Natural killer cell treated with Interleukin-12 subunit alpha and Interleukin-12 subunit beta and Interleukin-15 and Interleukin-18, amount 100 ng/mL, for 72 hours (primary cell): ENCODE measurements around the gene BPGM. TPM values are rescaled to one million over a fixed set of nuclear protein-coding genes. Genes with fewer than 3 reads are reported as not detected.

Source experiments
- ATAC-seq, 2 donors: fragments of 150-1000 bp; cut with Tn5 transposase in 1 of 2; sonication (Bioruptor Pico), chemical (Tn5 transposase) in 1 of 2; 2 replicates each; pipeline ENCODE4 v1.10.0; 2021
- DNase-seq: peaks from one replicate; pipeline ENCODE4 v3.0.0; 2022; ENCODE audit warnings: low spot score
- H3K27ac Mint-ChIP-seq, 2 donors: 1 replicate in 1 of 2; 2 replicates in 1 of 2; pipeline ENCODE4 v1.8.0; 2022; ENCODE audit warnings: mixed read lengths in 2 of 2, mild to moderate bottlenecking in 1 of 2, moderate library complexity in 1 of 2
- H3K27me3 Mint-ChIP-seq, 2 donors: 1 replicate in 1 of 2; 2 replicates in 1 of 2; pipeline ENCODE4 v1.8.0; 2022; ENCODE audit warnings: mixed read lengths in 2 of 2
- H3K36me3 Mint-ChIP-seq: one replicate; pipeline ENCODE4 v1.8.0; 2022; ENCODE audit warnings: mixed read lengths
- H3K4me1 Mint-ChIP-seq, 2 donors: 1 replicate in 1 of 2; 2 replicates in 1 of 2; pipeline ENCODE4 v1.8.0; 2022; ENCODE audit warnings: low read depth in 2 of 2, mixed read lengths in 2 of 2, mild to moderate bottlenecking in 1 of 2
- H3K4me3 Mint-ChIP-seq: one replicate; pipeline ENCODE4 v1.8.0; 2022; ENCODE audit warnings: mixed read lengths
- H3K9me3 Mint-ChIP-seq: 2 replicates; pipeline ENCODE4 v1.8.0; 2022; ENCODE audit warnings: mixed read lengths
- total RNA-seq, 2 donors: library from RNA; stranded (reverse); gene quantifications; one replicate each; pipeline ENCODE4 v1.2.3, GENCODE V29; 2022

The BPGM gene
- total RNA-seq, 2 donors from 2014 or later, result 30.2 to 68.1 TPM

- H3K9me3 Mint-ChIP-seq, result no peaks in the 10 kb centered on the region
- DNase-seq (no peak), ATAC-seq (no peak)
Measured at GRCh38 chr7:134699021-134699818, 52.6 kb downstream of the BPGM start.

GRCh38 chr7:134699899-134700298, 53.2 kb downstream of the BPGM start:
- Mint-ChIP-seq H3K4me1 (peaks cover 0 to 2% of the 10 kb centered on the region in 2 donors), H3K27me3 (peaks cover 4 to 9% of the 10 kb centered on the region in 2 donors), H3K4me3 (no peak overlapping the region), H3K9me3 (no peaks in the 10 kb centered on the region), H3K27ac (no peak overlapping the region), H3K36me3 (no peaks in the 10 kb centered on the region)
- ATAC-seq, result no peak
- DNase-seq, result no peak

More at GRCh38 chr7:134699021-134699818, 52.6 kb downstream of the BPGM start:
- Mint-ChIP-seq H3K36me3 (no peaks in the 10 kb centered on the region), H3K4me1 (peaks cover 0 to 2% of the 10 kb centered on the region in 2 donors), H3K27me3 (peaks cover 3 to 9% of the 10 kb centered on the region in 2 donors), H3K4me3 (no peak overlapping the region), H3K27ac (no peak overlapping the region)

DNA sequence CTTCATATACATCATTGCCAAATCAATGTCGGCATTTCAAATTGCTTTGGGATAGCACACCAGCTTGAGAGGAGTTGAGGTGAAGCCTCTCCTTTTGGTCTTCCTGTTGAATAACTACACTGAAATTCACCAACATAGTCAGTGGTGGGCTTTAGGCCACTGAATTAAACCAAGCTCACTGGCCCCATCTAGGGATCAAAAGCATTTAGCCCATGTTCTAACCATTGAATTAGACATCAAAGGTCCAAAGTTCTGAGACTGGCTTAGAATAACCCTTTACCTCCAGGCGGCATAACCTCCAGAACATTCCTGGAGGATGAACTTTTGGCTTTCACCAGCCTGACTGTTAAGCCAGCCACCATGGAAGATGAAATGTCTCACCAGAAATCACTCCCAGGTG, 54.6 kb downstream of the BPGM start:
- Mint-ChIP-seq H3K4me3 (no peak overlapping the region), H3K36me3 (no peaks in the 10 kb centered on the region), H3K4me1 (peaks cover 0 to 2% of the 10 kb centered on the region in 2 donors), H3K27me3 (peaks cover 5 to 9% of the 10 kb centered on the region in 2 donors), H3K27ac (no peak overlapping the region), H3K9me3 (no peaks in the 10 kb centered on the region)
- no peak for ATAC-seq
- DNase-seq, result no peak

GRCh38 chr7:134702366-134703240, 56.0 kb downstream of the BPGM start:
- H3K4me3 Mint-ChIP-seq, result no peak overlapping the region
- no peaks in the 10 kb centered on the region for H3K36me3 Mint-ChIP-seq
- peak overlapping the region in 1 of 2 donors; percentile 41 for H3K27ac Mint-ChIP-seq
- H3K27me3 Mint-ChIP-seq, result peaks cover 5 to 9% of the 10 kb centered on the region in 2 donors
- ATAC-seq (no peak), DNase-seq (no peak)
- H3K9me3 Mint-ChIP-seq, result no peaks in the 10 kb centered on the region
- H3K4me1 Mint-ChIP-seq, result peaks cover 0 to 2% of the 10 kb centered on the region in 2 donors

- H3K27me3 Mint-ChIP-seq, result peaks cover 5 to 9% of the 10 kb centered on the region in 2 donors
- no peak for ATAC-seq
- no peak for DNase-seq
- no peaks in the 10 kb centered on the region for H3K9me3 Mint-ChIP-seq
- no peak overlapping the region for H3K4me3 Mint-ChIP-seq
- no peaks in the 10 kb centered on the region for H3K36me3 Mint-ChIP-seq
- peak overlapping the region in 1 of 2 donors; percentile 41 for H3K27ac Mint-ChIP-seq
- H3K4me1 Mint-ChIP-seq, result peaks cover 0 to 2% of the 10 kb centered on the region in 2 donors
Measured at GRCh38 chr7:134703241-134703594, 56.6 kb downstream of the BPGM start.

- Mint-ChIP-seq H3K9me3 (no peaks in the 10 kb centered on the region), H3K36me3 (no peaks in the 10 kb centered on the region), H3K27me3 (peaks cover 5 to 9% of the 10 kb centered on the region in 2 donors), H3K4me3 (no peak overlapping the region), H3K27ac (no peak overlapping the region), H3K4me1 (peaks cover 0 to 2% of the 10 kb centered on the region in 2 donors)
- DNase-seq (no peak), ATAC-seq (no peak)
Measured at GRCh38 chr7:134703782-134704181, 57.1 kb downstream of the BPGM start.

GRCh38 chr7:134704827-134705226, 58.2 kb downstream of the BPGM start:
- H3K27me3 Mint-ChIP-seq, result peaks cover 5 to 9% of the 10 kb centered on the region in 2 donors
- H3K4me3 Mint-ChIP-seq, result no peak overlapping the region
- ATAC-seq (no peak), DNase-seq (no peak)
- H3K4me1 Mint-ChIP-seq, result peaks cover 0 to 2% of the 10 kb centered on the region in 2 donors
- no peaks in the 10 kb centered on the region for H3K9me3 Mint-ChIP-seq
- H3K36me3 Mint-ChIP-seq, result no peaks in the 10 kb centered on the region
- no peak overlapping the region for H3K27ac Mint-ChIP-seq

- Mint-ChIP-seq H3K9me3 (no peaks in the 10 kb centered on the region), H3K27ac (peak overlapping the region in 1 of 2 donors; percentile 47), H3K27me3 (peaks cover 5 to 9% of the 10 kb centered on the region in 2 donors), H3K36me3 (no peaks in the 10 kb centered on the region), H3K4me1 (peaks cover under 1 to 3% of the 10 kb centered on the region in 2 donors), H3K4me3 (no peak overlapping the region)
- DNase-seq, result no peak
- ATAC-seq, result no peak
Measured at GRCh38 chr7:134705716-134706115, 59.1 kb downstream of the BPGM start.

DNA sequence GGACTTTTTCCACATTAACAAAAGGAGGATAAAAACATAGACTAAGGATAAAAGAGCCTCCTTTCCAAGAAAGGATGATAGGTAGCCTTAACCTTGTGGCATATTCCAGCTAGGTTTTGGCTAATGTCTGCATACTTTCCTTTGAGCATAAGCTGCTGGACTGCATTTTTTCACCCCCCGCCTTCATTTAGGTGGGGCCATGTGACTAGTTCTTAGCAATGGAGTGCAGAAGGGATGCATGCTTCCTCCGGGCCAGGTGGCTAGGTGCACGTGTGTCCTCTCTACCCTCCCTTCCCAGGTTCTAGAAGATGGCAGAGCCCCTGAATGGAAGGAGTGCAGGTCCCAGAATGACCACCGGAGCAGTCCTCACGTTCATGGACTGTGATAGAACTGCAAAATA, 59.8 kb downstream of the BPGM start:
- H3K4me1 Mint-ChIP-seq, result peaks cover 7% of the 10 kb centered on the region in 2 donors
- peaks cover 5 to 10% of the 10 kb centered on the region in 2 donors for H3K27me3 Mint-ChIP-seq
- DNase-seq, result no peak
- H3K4me3 Mint-ChIP-seq, result no peak overlapping the region
- H3K9me3 Mint-ChIP-seq, result no peaks in the 10 kb centered on the region
- peak overlapping the region in 1 of 2 donors; percentile 47 for H3K27ac Mint-ChIP-seq
- no peaks in the 10 kb centered on the region for H3K36me3 Mint-ChIP-seq
- ATAC-seq, result no peak

- no peaks in the 10 kb centered on the region for H3K9me3 Mint-ChIP-seq
- peak overlapping the region in 1 of 2 donors; percentile 62 for H3K27ac Mint-ChIP-seq
- H3K4me1 Mint-ChIP-seq, result peaks cover 7 to 11% of the 10 kb centered on the region in 2 donors
- DNase-seq (no peak), ATAC-seq (no peak)
- no peaks in the 10 kb centered on the region for H3K36me3 Mint-ChIP-seq
- H3K4me3 Mint-ChIP-seq, result no peak overlapping the region
- H3K27me3 Mint-ChIP-seq, result peaks cover 8 to 13% of the 10 kb centered on the region in 2 donors
Measured at GRCh38 chr7:134707663-134708378, 61.2 kb downstream of the BPGM start.

- no peak for ATAC-seq
- Mint-ChIP-seq H3K27ac (no peak overlapping the region), H3K36me3 (no peaks in the 10 kb centered on the region), H3K4me1 (peaks cover 7 to 11% of the 10 kb centered on the region in 2 donors), H3K27me3 (peaks cover 7 to 10% of the 10 kb centered on the region in 2 donors), H3K4me3 (no peak overlapping the region), H3K9me3 (no peaks in the 10 kb centered on the region)
- no peak for DNase-seq
Measured at GRCh38 chr7:134708692-134709091, 62.0 kb downstream of the BPGM start.

DNA sequence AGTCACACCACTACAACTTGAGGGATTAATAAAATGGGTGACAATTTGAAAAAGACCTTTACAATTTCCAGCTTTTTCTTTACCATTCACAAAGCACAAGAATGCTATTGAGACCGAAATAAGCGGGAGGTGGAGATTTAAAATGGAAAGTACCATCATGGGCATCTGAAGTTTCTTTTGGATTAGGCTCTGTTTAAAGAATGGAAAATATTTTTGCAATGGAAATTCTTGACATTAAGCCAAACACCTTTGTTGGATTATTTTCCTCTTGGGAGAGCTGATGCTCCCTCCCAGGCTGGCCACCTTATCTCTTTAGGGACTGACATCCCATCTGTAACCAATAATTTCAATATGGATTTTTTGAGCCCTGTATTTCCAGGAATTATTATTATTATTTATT, 62.5 kb downstream of the BPGM start:
- peaks cover 10 to 12% of the 10 kb centered on the region in 2 donors for H3K27me3 Mint-ChIP-seq
- DNase-seq (no peak), ATAC-seq (no peak)
- H3K4me3 Mint-ChIP-seq, result no peak overlapping the region
- H3K36me3 Mint-ChIP-seq, result no peaks in the 10 kb centered on the region
- no peaks in the 10 kb centered on the region for H3K9me3 Mint-ChIP-seq
- peaks cover 7 to 11% of the 10 kb centered on the region in 2 donors for H3K4me1 Mint-ChIP-seq
- no peak overlapping the region for H3K27ac Mint-ChIP-seq

GRCh38 chr7:134710511-134710853, 63.8 kb downstream of the BPGM start:
- DNase-seq (no peak), ATAC-seq (peak; percentile 24 to 48)
- H3K4me1 Mint-ChIP-seq, result peaks cover 7 to 11% of the 10 kb centered on the region in 2 donors
- no peak overlapping the region for H3K4me3 Mint-ChIP-seq
- H3K27ac Mint-ChIP-seq, result peak overlapping the region; percentile 41 to 83
- peaks cover 11 to 15% of the 10 kb centered on the region in 2 donors for H3K27me3 Mint-ChIP-seq
- no peaks in the 10 kb centered on the region for H3K36me3 Mint-ChIP-seq
- H3K9me3 Mint-ChIP-seq, result no peaks in the 10 kb centered on the region
